ENCODE data around the gene AGBL4. TPM values are rescaled to one million over a fixed set of nuclear protein-coding genes. Genes with fewer than 3 reads are reported as not detected.

AGBL4 gene
- total RNA-seq, 4 donors from 2014 or later: 0.13 TPM; not detected in 3

DNA sequence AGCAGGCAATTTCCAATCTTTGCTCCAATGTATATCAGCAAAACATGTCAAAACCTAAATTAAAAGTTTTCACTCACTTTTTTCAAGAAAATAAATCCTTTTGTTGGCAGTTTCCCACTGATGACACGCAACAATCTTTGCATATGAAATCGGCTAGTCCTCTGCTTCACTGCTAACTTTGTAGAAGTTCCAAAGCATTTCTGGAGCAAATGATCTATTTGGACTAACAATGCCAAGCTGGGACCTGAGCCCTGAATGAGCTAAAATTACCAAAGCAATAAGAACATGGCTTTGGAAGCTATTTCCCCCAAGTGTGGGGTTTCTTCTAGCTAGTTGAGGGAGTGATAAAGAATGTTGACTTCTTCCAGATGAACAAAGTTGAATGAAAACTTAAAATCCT lies 1252.2 kb downstream of the AGBL4 start:
- peaks cover 0 to 5% (median 1%) of the 10 kb centered on the region in 4 donors for H3K36me3 ChIP-seq
- 67% methylated on average over 2 of the region's 2 CpGs for WGBS
- no peak overlapping the region for H3K27ac ChIP-seq (replicated peaks in 1 of 4)
- no peak for DNase-seq (ENCODE audit: extremely low spot score)
- H3K4me1 ChIP-seq: peaks cover 10 to 66% (median 49%) of the 10 kb centered on the region in 4 donors
- H3K4me3 ChIP-seq: no peak overlapping the region
- intact Hi-C loops (cut with DNase I): no loop called here
- no peaks in the 10 kb centered on the region for H3K27me3 ChIP-seq
- no peaks in the 10 kb centered on the region for H3K9me3 ChIP-seq
- TF ChIP-seq POLR2AphosphoS5 (IDR thresholded peaks at IDR 0.05) (no peak), EP300 (IDR thresholded peaks at IDR 0.05) (no peak), POLR2A (IDR thresholded peaks at IDR 0.05; ENCODE audit: low read depth) (no peak)
- TF ChIP-seq, protein P1, sequence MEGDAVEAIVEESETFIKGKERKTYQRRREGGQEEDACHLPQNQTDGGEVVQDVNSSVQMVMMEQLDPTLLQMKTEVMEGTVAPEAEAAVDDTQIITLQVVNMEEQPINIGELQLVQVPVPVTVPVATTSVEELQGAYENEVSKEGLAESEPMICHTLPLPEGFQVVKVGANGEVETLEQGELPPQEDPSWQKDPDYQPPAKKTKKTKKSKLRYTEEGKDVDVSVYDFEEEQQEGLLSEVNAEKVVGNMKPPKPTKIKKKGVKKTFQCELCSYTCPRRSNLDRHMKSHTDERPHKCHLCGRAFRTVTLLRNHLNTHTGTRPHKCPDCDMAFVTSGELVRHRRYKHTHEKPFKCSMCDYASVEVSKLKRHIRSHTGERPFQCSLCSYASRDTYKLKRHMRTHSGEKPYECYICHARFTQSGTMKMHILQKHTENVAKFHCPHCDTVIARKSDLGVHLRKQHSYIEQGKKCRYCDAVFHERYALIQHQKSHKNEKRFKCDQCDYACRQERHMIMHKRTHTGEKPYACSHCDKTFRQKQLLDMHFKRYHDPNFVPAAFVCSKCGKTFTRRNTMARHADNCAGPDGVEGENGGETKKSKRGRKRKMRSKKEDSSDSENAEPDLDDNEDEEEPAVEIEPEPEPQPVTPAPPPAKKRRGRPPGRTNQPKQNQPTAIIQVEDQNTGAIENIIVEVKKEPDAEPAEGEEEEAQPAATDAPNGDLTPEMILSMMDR (IDR thresholded peaks at IDR 0.05): no peak

DNA sequence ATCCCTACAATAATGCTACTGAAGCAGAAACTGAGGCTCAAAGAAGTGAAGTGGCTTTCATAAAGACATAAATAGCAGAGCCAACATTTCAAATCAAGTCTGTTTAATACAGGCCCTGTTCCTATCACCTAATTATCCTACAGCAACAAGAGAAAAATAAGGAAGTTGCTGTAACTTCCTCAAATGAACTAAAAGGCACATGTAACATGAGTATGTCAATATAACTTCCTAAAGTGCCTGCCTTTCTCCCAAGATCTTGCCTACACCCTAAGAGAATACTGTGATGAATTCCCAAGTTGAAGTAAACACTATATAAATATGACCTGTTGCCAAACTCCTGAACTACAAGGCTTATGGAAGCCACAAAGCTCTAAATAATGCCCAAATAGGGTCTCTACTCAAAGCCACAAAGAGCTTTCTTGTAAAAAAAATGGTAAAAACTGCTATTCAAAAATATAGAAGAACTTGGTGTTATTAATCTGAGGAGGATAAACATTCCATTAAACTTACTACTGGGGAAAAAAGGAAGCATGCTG lies 1255.7 kb downstream of the AGBL4 start:
- Histone ChIP-seq H3K4me3 (no peak overlapping the region), H3K4me1 (peaks cover 0 to 36% (median 31%) of the 10 kb centered on the region in 4 donors), H3K27me3 (no peaks in the 10 kb centered on the region), H3K27ac (replicated peaks in 1 of 4) (no peak overlapping the region), H3K36me3 (peaks cover 0 to 9% (median 5%) of the 10 kb centered on the region in 4 donors), H3K9me3 (no peaks in the 10 kb centered on the region)
- no peak for DNase-seq (ENCODE audit: extremely low spot score)
- TF ChIP-seq POLR2A (IDR thresholded peaks at IDR 0.05; ENCODE audit: low read depth): no peak
- TF ChIP-seq EP300 (IDR thresholded peaks at IDR 0.05): no peak
- no peak for TF ChIP-seq POLR2AphosphoS5 (IDR thresholded peaks at IDR 0.05)
- TF ChIP-seq, protein P1 (IDR thresholded peaks at IDR 0.05): no peak
- intact Hi-C loops (cut with DNase I): no loop called here

DNA sequence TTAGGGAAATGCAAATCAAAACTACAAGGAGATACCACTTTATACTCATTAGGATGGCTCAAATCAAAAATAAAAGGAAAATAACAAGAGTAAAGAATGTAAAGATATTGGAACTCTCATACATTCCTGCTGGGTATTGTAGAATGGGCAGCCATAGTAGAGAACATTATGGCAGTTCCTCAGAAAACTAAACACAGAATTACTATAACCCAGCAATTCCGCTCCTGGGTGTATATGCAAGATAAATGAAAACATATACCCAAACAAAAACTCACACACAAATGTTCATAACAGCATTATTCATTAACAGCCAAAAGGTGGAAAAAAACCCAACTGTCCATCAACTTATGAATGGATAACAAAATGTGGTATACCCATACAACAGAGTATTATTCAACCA lies 1258.4 kb downstream of the AGBL4 start:
- Histone ChIP-seq H3K4me3 (no peak overlapping the region), H3K36me3 (peaks cover 4 to 22% (median 9%) of the 10 kb centered on the region in 4 donors), H3K27me3 (no peaks in the 10 kb centered on the region), H3K27ac (replicated peaks in 1 of 4) (no peak overlapping the region), H3K4me1 (peaks cover 0 to 18% (median 13%) of the 10 kb centered on the region in 4 donors), H3K9me3 (no peaks in the 10 kb centered on the region)
- 100% methylated on average over 1 of the region's 1 CpG for WGBS
- no peak for DNase-seq (ENCODE audit: extremely low spot score)
- intact Hi-C loops (cut with DNase I): no loop called here
- TF ChIP-seq POLR2A (IDR thresholded peaks at IDR 0.05; ENCODE audit: low read depth) (no peak), EP300 (IDR thresholded peaks at IDR 0.05) (no peak), POLR2AphosphoS5 (IDR thresholded peaks at IDR 0.05) (no peak)
- TF ChIP-seq, protein P1 (IDR thresholded peaks at IDR 0.05): no peak

DNA sequence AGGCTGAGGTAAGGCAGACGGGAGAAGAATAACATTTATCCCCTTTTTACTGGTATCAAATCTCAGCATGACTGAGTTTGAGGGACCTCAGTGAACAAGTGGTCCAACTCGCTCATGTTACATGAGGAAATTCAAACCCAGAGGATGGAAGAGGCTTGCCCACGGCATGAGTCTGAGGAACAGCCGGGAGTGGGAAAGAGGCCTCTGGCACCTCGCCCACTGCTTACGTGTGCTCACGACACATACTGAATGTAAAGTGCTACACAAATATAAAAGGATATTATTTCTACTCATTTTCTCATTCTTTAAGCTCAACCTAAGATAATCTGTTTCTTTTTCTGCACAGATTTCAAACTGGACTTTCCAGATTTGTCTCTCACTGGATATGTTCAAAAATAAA lies 1261.8 kb downstream of the AGBL4 start:
- H3K4me1 ChIP-seq: peaks cover 0 to 7% (median 0%) of the 10 kb centered on the region in 4 donors
- no peak overlapping the region for H3K27ac ChIP-seq (replicated peaks in 1 of 4)
- no peaks in the 10 kb centered on the region for H3K27me3 ChIP-seq
- TF ChIP-seq EP300 (IDR thresholded peaks at IDR 0.05): no peak
- DNase-seq (ENCODE audit: extremely low spot score): no peak
- no peak overlapping the region for H3K4me3 ChIP-seq
- H3K9me3 ChIP-seq: no peaks in the 10 kb centered on the region
- WGBS: 80% methylated on average over 7 of the region's 7 CpGs
- H3K36me3 ChIP-seq: peaks cover 14 to 47% (median 31%) of the 10 kb centered on the region in 4 donors
- intact Hi-C loops (cut with DNase I): no loop called here

DNA sequence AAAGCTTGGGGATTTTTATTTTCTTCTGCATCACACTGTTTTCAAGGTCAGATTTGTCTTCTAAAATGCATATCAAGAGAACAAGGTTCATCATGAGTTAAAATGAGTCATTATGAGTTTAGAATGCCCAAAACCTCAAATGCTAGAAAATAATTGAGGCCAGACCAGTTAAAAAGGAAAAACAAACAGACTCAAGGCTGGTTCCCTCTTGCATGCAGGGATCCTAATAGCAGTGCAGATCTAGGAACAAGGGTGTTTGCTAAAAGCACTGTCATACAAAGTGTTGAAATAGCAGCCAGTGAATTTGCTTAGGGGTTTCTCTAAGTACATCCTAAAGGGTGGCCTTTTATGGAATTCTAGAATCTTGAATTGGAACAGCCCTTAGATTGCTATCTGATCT lies 1262.3 kb downstream of the AGBL4 start:
- no peak for TF ChIP-seq POLR2AphosphoS5 (IDR thresholded peaks at IDR 0.05)
- TF ChIP-seq EP300 (IDR thresholded peaks at IDR 0.05): no peak
- TF ChIP-seq, protein P1 (IDR thresholded peaks at IDR 0.05): no peak
- TF ChIP-seq POLR2A (IDR thresholded peaks at IDR 0.05; ENCODE audit: low read depth): no peak
- Histone ChIP-seq H3K36me3 (peaks cover 14 to 48% (median 31%) of the 10 kb centered on the region in 4 donors), H3K27me3 (no peaks in the 10 kb centered on the region), H3K9me3 (no peaks in the 10 kb centered on the region), H3K4me1 (peaks cover 0 to 7% (median 0%) of the 10 kb centered on the region in 4 donors), H3K4me3 (no peak overlapping the region), H3K27ac (replicated peaks in 1 of 4) (no peak overlapping the region)
- intact Hi-C loops (cut with DNase I): no loop called here
- DNase-seq (ENCODE audit: extremely low spot score): no peak
